ENCODE measurements around the gene RASSF4. TPM values are rescaled to one million over a fixed set of nuclear protein-coding genes. Genes with fewer than 3 reads are reported as not detected.
A peak's percentile ranks its signal among the peaks of the same experiment; 100 is the strongest.

The RASSF4 gene
- total RNA-seq, 1 donor from 2014 or later, result 22.7 TPM

- DNase-seq (ENCODE audit: low spot score), result no peak
Observed at GRCh38 chr10:45003432-45004000, 43.9 kb downstream of the RASSF4 start.

GRCh38 chr10:45004661-45005060 lies 45.1 kb downstream of the RASSF4 start:
- no peak for DNase-seq (ENCODE audit: low spot score)

GRCh38 chr10:45005284-45005683 lies 45.7 kb downstream of the RASSF4 start:
- DNase-seq (ENCODE audit: low spot score), result no peak

GRCh38 chr10:45006276-45007030 lies 46.9 kb downstream of the RASSF4 start:
- DNase-seq (ENCODE audit: low spot score), result no peak

GRCh38 chr10:45008524-45009161 lies 49.0 kb downstream of the RASSF4 start:
- no peak for DNase-seq (ENCODE audit: low spot score)

- peak; percentile 50 for DNase-seq (ENCODE audit: low spot score)
Observed at GRCh38 chr10:45014557-45014956, 55.0 kb downstream of the RASSF4 start.

GRCh38 chr10:45015590-45015989 lies 56.0 kb downstream of the RASSF4 start:
- DNase-seq (ENCODE audit: low spot score), result no peak

GRCh38 chr10:45023426-45023825 lies 63.8 kb downstream of the RASSF4 start:
- DNase-seq (ENCODE audit: low spot score), result no peak

- no peak for DNase-seq (ENCODE audit: low spot score)
Observed at GRCh38 chr10:45034301-45034700, 74.7 kb downstream of the RASSF4 start.

GRCh38 chr10:45035673-45036072 lies 76.1 kb downstream of the RASSF4 start:
- DNase-seq (ENCODE audit: low spot score), result no peak

- no peak for DNase-seq (ENCODE audit: low spot score)
Observed at GRCh38 chr10:45040921-45041542, 81.4 kb downstream of the RASSF4 start.

GRCh38 chr10:45044290-45044689 lies 84.7 kb downstream of the RASSF4 start:
- DNase-seq (ENCODE audit: low spot score), result no peak

Other genes with a start within 250 kb of the RASSF4 start
- not detected for gene TMEM72, start 48.5 kb upstream of the RASSF4 start, total RNA-seq
- gene DEPP1, start 19.0 kb downstream of the RASSF4 start, total RNA-seq, result 62.7 TPM
- gene ZNF22, start 41.1 kb downstream of the RASSF4 start, total RNA-seq, result 21.2 TPM